ENCODE measurements around the gene F7.

GRCh38 chr13:113077566-113077952, 28.0 kb upstream of the F7 start:
- TF ChIP-seq POLR2A (IDR thresholded peaks at IDR 0.05) = no peak
- TF ChIP-seq CTCF (IDR thresholded peaks at IDR 0.05) = no peak

Measured in thyroid gland (tissue), 4 donors.